Liver (tissue), 9 donors: ENCODE results near the gene KIAA0753. TPM values are rescaled to one million over a fixed set of nuclear protein-coding genes. Genes with fewer than 3 reads are reported as not detected.

ENCODE experiments used
- DNase-seq: peaks from one replicate; pipeline ENCODE4 v3.0.0-alpha.2; 2017; ENCODE audit warnings: low spot score
- H3K27ac ChIP-seq, 2 donors: one replicate each; pipeline ENCODE4 v1.7.0; 2013; ENCODE audit warnings: inconsistent platforms in 2 of 2, low read length in 2 of 2, control low read depth in 1 of 2, low read depth in 1 of 2, mild to moderate bottlenecking in 1 of 2
- H3K27me3 ChIP-seq, 4 donors: one replicate each; pipeline versions ENCODE4 v1.6.1 to v1.7.0; 2013; ENCODE audit warnings: low read length in 3 of 4, inconsistent platforms in 1 of 4, mild to moderate bottlenecking in 1 of 4, moderate library complexity in 1 of 4; ENCODE audit not compliant: control insufficient read depth in 4 of 4, insufficient read depth in 4 of 4
- H3K36me3 ChIP-seq, 4 donors: one replicate each; pipeline versions ENCODE4 v1.6.1 to v1.7.0; 2013; ENCODE audit warnings: low read length in 3 of 4, mild to moderate bottlenecking in 3 of 4, low read depth in 1 of 4, moderate library complexity in 1 of 4; ENCODE audit not compliant: control insufficient read depth in 4 of 4, insufficient read depth in 3 of 4
- H3K4me1 ChIP-seq, 4 donors: one replicate each; pipeline versions ENCODE4 v1.6.1 to v1.7.0; 2013; ENCODE audit warnings: low read length in 3 of 4, mild to moderate bottlenecking in 3 of 4, moderate library complexity in 1 of 4; ENCODE audit not compliant: control insufficient read depth in 4 of 4, insufficient read depth in 4 of 4
- H3K4me3 ChIP-seq, 3 donors: one replicate each; pipeline versions ENCODE4 v1.6.1 to v1.7.0; 2013; ENCODE audit warnings: low read length in 3 of 3, control low read depth in 1 of 3, low read depth in 1 of 3, mild to moderate bottlenecking in 1 of 3
- H3K9ac ChIP-seq, 2 donors: one replicate each; pipeline ENCODE4 v1.7.0; 2013; ENCODE audit warnings: low read length in 2 of 2, mild to moderate bottlenecking in 2 of 2, moderate library complexity in 2 of 2, control low read depth in 1 of 2, low read depth in 1 of 2
- H3K9me3 ChIP-seq, 4 donors: one replicate each; pipeline versions ENCODE4 v1.6.1 to v1.7.0; 2013; ENCODE audit warnings: low read length in 3 of 4; ENCODE audit not compliant: control insufficient read depth in 4 of 4
- ATF3 ChIP-seq: IDR thresholded peaks from 2 replicates; pipeline ENCODE4 v1.6.1; 2016; ENCODE audit warnings: antibody characterized with exemption
- EGR1 ChIP-seq, 2 donors: IDR thresholded peaks; 2 replicates each; pipeline ENCODE4 v1.6.1; 2016 to 2018; ENCODE audit warnings: antibody characterized with exemption in 2 of 2, low read depth in 2 of 2
- FOXA1 ChIP-seq: IDR thresholded peaks from 2 replicates; pipeline ENCODE4 v1.6.1; 2016; ENCODE audit warnings: antibody characterized with exemption
- FOXA2 ChIP-seq: IDR thresholded peaks from 2 replicates; pipeline ENCODE4 v1.6.1; 2016; ENCODE audit warnings: antibody characterized with exemption
- HNF4A ChIP-seq, 2 donors: conservative IDR thresholded peaks; 2 replicates each; pipeline ENCODE4 v1.6.1; 2016; ENCODE audit warnings: antibody characterized with exemption in 2 of 2, mild to moderate bottlenecking in 2 of 2
- JUND ChIP-seq, 2 donors: IDR thresholded peaks; 2 replicates each; pipeline ENCODE4 v1.6.1; 2016; ENCODE audit warnings: antibody characterized with exemption in 2 of 2
- MAX ChIP-seq: IDR thresholded peaks from 2 replicates; pipeline ENCODE4 v1.6.1; 2016; ENCODE audit warnings: antibody characterized with exemption
- RAD21 ChIP-seq, 2 donors: IDR thresholded peaks; 2 replicates each; pipeline ENCODE4 v1.6.1; 2016; ENCODE audit warnings: antibody characterized with exemption in 2 of 2, mild to moderate bottlenecking in 2 of 2
- SP1 ChIP-seq: IDR thresholded peaks from 2 replicates; pipeline ENCODE4 v1.6.1; 2018; ENCODE audit warnings: antibody characterized with exemption, mild to moderate bottlenecking
- TAF1 ChIP-seq: conservative IDR thresholded peaks from 2 replicates; pipeline ENCODE4 v1.6.1; 2016; ENCODE audit warnings: antibody characterized with exemption, mild to moderate bottlenecking
- YY1 ChIP-seq: IDR thresholded peaks from 2 replicates; pipeline ENCODE4 v1.6.1; 2016; ENCODE audit warnings: antibody characterized with exemption, mild to moderate bottlenecking
- whole genome bisulfite sequencing: extraction: QIAGEN DNeasy Blood & Tissue Kit; methylation state at CpG from one replicate; pipeline ENCODE4 v1.1.7; 2013; 5-methylcytosine and 5-hydroxymethylcytosine counted together
- polyA plus RNA-seq, 2 donors: library from polyadenylated mRNA; stranded (reverse) in 1 of 2; unstranded in 1 of 2; fragments of 200-250 nt in 1 of 2; fragments of >200 nt in 1 of 2; fragmentation: Nextera tagmentation in 1 of 2; extraction: Ambion mirVana in 1 of 2; gene quantifications; one replicate each; pipeline versions ENCODE4 v1.2.1 to v1.2.3, GENCODE V29; 2013 to 2015
- total RNA-seq, 2 donors: library from RNA; depleted of rRNA; stranded (reverse); fragments of >200 nt; gene quantifications; one replicate each; pipeline ENCODE4 v1.2.3, GENCODE V29; 2014
- TF ChIP-seq, protein P1 (sequence below): fragments of 150-350 bp; IDR thresholded peaks from 2 replicates; pipeline ENCODE4 v1.5.1; 2017; ENCODE audit warnings: improper control_type of control experiment, low read depth, low read length; ENCODE audit not compliant: missing input control
- donor health status: healthy.
- donor health status: healthy.
- donor health status: healthy.
- donor health status: healthy.
- donor health status: healthy.

Gene KIAA0753
- total and polyA plus RNA-seq, 4 donors, result 2.0 to 5.9 (median 3.0) TPM

- 84% methylated on average over 1 of the region's 1 CpG for WGBS
Measured at GRCh38 chr17:6627019-6627418, 13.5 kb downstream of the KIAA0753 start.

GRCh38 chr17:6626616-6627015 lies 13.9 kb downstream of the KIAA0753 start:
- H3K36me3 ChIP-seq, result peaks cover 5 to 27% (median 14%) of the 10 kb centered on the region in 4 donors
- no peak overlapping the region for H3K27ac ChIP-seq
- H3K9ac ChIP-seq, result no peak overlapping the region
- no peaks in the 10 kb centered on the region for H3K4me1 ChIP-seq
- H3K9me3 ChIP-seq, result no peaks in the 10 kb centered on the region
- H3K4me3 ChIP-seq, result no peak overlapping the region
- DNase-seq, result no peak
- TF ChIP-seq HNF4A (conservative IDR thresholded peaks at IDR 0.05), result no peak
- TF ChIP-seq ATF3, result no peak
- no peak for TF ChIP-seq RAD21 (IDR thresholded peaks at IDR 0.05)
- TF ChIP-seq YY1, result no peak
- TF ChIP-seq MAX, result no peak
- TF ChIP-seq, protein P1, sequence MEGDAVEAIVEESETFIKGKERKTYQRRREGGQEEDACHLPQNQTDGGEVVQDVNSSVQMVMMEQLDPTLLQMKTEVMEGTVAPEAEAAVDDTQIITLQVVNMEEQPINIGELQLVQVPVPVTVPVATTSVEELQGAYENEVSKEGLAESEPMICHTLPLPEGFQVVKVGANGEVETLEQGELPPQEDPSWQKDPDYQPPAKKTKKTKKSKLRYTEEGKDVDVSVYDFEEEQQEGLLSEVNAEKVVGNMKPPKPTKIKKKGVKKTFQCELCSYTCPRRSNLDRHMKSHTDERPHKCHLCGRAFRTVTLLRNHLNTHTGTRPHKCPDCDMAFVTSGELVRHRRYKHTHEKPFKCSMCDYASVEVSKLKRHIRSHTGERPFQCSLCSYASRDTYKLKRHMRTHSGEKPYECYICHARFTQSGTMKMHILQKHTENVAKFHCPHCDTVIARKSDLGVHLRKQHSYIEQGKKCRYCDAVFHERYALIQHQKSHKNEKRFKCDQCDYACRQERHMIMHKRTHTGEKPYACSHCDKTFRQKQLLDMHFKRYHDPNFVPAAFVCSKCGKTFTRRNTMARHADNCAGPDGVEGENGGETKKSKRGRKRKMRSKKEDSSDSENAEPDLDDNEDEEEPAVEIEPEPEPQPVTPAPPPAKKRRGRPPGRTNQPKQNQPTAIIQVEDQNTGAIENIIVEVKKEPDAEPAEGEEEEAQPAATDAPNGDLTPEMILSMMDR, result no peak
- no peak for TF ChIP-seq EGR1 (IDR thresholded peaks at IDR 0.05; ENCODE audit: low read depth in 2 of 2)
- WGBS, result 96% methylated on average over 6 of the region's 6 CpGs
- H3K27me3 ChIP-seq, result no peaks in the 10 kb centered on the region

More at GRCh38 chr17:6627019-6627418, 13.5 kb downstream of the KIAA0753 start:
- TF ChIP-seq FOXA1, result no peak
- TF ChIP-seq JUND (IDR thresholded peaks at IDR 0.05), result no peak
- no peak for TF ChIP-seq RAD21 (IDR thresholded peaks at IDR 0.05)
- TF ChIP-seq EGR1 (IDR thresholded peaks at IDR 0.05; ENCODE audit: low read depth in 2 of 2), result no peak
- no peak for TF ChIP-seq FOXA2
- no peaks in the 10 kb centered on the region for H3K4me1 ChIP-seq
- no peaks in the 10 kb centered on the region for H3K27me3 ChIP-seq
- H3K9ac ChIP-seq, result no peak overlapping the region
- no peak for DNase-seq
- no peak overlapping the region for H3K27ac ChIP-seq
- no peak overlapping the region for H3K4me3 ChIP-seq
- peaks cover 5 to 23% (median 13%) of the 10 kb centered on the region in 4 donors for H3K36me3 ChIP-seq
- H3K9me3 ChIP-seq, result no peaks in the 10 kb centered on the region

DNA sequence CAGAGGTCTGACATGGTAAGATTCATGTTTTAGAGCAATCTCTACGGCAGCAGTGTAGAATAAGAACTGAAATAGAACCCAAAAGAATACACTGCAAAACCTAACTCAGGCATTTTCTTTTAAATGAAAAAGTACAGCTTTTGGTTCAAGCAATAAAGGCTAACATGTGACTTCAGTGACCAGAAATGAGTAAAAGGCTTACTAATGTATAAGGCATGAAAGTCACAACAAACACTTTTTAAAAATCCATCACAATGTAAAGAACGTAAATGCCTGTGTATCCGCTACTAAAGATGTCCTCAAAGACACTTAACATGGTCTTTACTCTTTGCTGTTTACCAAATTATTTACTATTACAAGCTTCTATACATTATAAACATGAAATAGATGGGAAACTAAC lies 16.6 kb downstream of the KIAA0753 start:
- TF ChIP-seq FOXA1 (no peak), TAF1 (no peak)
- peaks cover 5 to 32% (median 11%) of the 10 kb centered on the region in 4 donors for H3K36me3 ChIP-seq

GRCh38 chr17:6611231-6611630 lies 29.3 kb downstream of the KIAA0753 start:
- peaks cover 9 to 27% (median 20%) of the 10 kb centered on the region in 4 donors for H3K36me3 ChIP-seq
- no peak for TF ChIP-seq EGR1 (IDR thresholded peaks at IDR 0.05; ENCODE audit: low read depth in 2 of 2)
- no peak for TF ChIP-seq ATF3
- no peak for TF ChIP-seq FOXA1
- TF ChIP-seq FOXA2, result no peak
- TF ChIP-seq SP1, result no peak
- H3K9me3 ChIP-seq, result no peaks in the 10 kb centered on the region
- no peak overlapping the region for H3K27ac ChIP-seq
- 98% methylated on average over 4 of the region's 4 CpGs for WGBS
- H3K4me1 ChIP-seq, result no peaks in the 10 kb centered on the region
- no peaks in the 10 kb centered on the region for H3K27me3 ChIP-seq
- no peak overlapping the region for H3K4me3 ChIP-seq
- no peak overlapping the region for H3K9ac ChIP-seq
- no peak for DNase-seq

More for the DNA sequence above, 16.6 kb downstream of the KIAA0753 start:
- H3K27ac ChIP-seq, result no peak overlapping the region
- H3K4me1 ChIP-seq, result no peaks in the 10 kb centered on the region
- no peaks in the 10 kb centered on the region for H3K27me3 ChIP-seq
- no peaks in the 10 kb centered on the region for H3K9me3 ChIP-seq
- no peak overlapping the region for H3K9ac ChIP-seq
- no peak for DNase-seq
- WGBS, result 97% methylated on average over 3 of the region's 3 CpGs
- no peak overlapping the region for H3K4me3 ChIP-seq
